Colonic mucosa (tissue), 4 donors: ENCODE measurements around the gene TSPAN3. TPM values are rescaled to one million over a fixed set of nuclear protein-coding genes. Genes with fewer than 3 reads are reported as not detected.

Experiments
- DNase-seq: peaks from one replicate; pipeline ENCODE4 v3.0.0-alpha.2; 2020
- H3K27ac ChIP-seq: fragments of 200-600 bp; one replicate; pipeline ENCODE4 v1.8.0; 2021
- H3K27me3 ChIP-seq: fragments of 200-600 bp; one replicate; pipeline ENCODE4 v1.8.0; 2021
- H3K36me3 ChIP-seq: fragments of 200-600 bp; one replicate; pipeline ENCODE4 v1.8.0; 2021
- H3K4me1 ChIP-seq: fragments of 200-600 bp; one replicate; pipeline ENCODE4 v1.8.0; 2021; ENCODE audit warnings: mild to moderate bottlenecking
- H3K4me3 ChIP-seq: fragments of 200-600 bp; one replicate; pipeline ENCODE4 v1.8.0; 2021
- H3K9ac ChIP-seq, 2 donors: one replicate each; pipeline ENCODE4 v1.7.0; 2013; ENCODE audit warnings: control low read depth in 2 of 2, low read depth in 2 of 2, low read length in 2 of 2
- H3K9me3 ChIP-seq: fragments of 200-600 bp; one replicate; pipeline ENCODE4 v1.8.0; 2021
- intact Hi-C: fragments of 100-400 bp; cut with DNase I; formaldehyde crosslinking; loops from one replicate; pipeline ENCODE4 v1.14.1; 2022
- total RNA-seq, 2 donors: library from RNA; stranded (reverse); fragmentation: NEBNext Ultra II Directional in 1 of 2; extraction: Animal tissue kit (Norgen Biotek cat#: 25700) in 1 of 2; gene quantifications; one replicate each; pipeline ENCODE4 v1.2.1, GENCODE V29; 2021
- TF ChIP-seq, protein P1 (sequence below): fragments of 200-600 bp; IDR thresholded peaks from one replicate; pipeline ENCODE4 v1.8.0; 2022; ENCODE audit warnings: antibody characterized with exemption, mild to moderate bottlenecking
- donor health status: healthy.
- donor health status: DM: no; HTN: no; CAD: no.
- donor health status: DM: no; HTN: no; CAD: no.

Gene TSPAN3
- total RNA-seq, 2 donors from 2014 or later = 594 to 841 TPM

- intact Hi-C loops = no loop called here
- Histone ChIP-seq H3K36me3 (no peaks in the 10 kb centered on the region), H3K27me3 (no peaks in the 10 kb centered on the region), H3K4me1 (peaks cover 5% of the 10 kb centered on the region), H3K9me3 (no peaks in the 10 kb centered on the region), H3K9ac (no peak overlapping the region), H3K4me3 (no peak overlapping the region), H3K27ac (no peak overlapping the region)
- TF ChIP-seq, protein P1, sequence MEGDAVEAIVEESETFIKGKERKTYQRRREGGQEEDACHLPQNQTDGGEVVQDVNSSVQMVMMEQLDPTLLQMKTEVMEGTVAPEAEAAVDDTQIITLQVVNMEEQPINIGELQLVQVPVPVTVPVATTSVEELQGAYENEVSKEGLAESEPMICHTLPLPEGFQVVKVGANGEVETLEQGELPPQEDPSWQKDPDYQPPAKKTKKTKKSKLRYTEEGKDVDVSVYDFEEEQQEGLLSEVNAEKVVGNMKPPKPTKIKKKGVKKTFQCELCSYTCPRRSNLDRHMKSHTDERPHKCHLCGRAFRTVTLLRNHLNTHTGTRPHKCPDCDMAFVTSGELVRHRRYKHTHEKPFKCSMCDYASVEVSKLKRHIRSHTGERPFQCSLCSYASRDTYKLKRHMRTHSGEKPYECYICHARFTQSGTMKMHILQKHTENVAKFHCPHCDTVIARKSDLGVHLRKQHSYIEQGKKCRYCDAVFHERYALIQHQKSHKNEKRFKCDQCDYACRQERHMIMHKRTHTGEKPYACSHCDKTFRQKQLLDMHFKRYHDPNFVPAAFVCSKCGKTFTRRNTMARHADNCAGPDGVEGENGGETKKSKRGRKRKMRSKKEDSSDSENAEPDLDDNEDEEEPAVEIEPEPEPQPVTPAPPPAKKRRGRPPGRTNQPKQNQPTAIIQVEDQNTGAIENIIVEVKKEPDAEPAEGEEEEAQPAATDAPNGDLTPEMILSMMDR = no peak
- peak; percentile 10 for DNase-seq
Observed at GRCh38 chr15:77026501-77027110, 44.3 kb downstream of the TSPAN3 start.

DNA sequence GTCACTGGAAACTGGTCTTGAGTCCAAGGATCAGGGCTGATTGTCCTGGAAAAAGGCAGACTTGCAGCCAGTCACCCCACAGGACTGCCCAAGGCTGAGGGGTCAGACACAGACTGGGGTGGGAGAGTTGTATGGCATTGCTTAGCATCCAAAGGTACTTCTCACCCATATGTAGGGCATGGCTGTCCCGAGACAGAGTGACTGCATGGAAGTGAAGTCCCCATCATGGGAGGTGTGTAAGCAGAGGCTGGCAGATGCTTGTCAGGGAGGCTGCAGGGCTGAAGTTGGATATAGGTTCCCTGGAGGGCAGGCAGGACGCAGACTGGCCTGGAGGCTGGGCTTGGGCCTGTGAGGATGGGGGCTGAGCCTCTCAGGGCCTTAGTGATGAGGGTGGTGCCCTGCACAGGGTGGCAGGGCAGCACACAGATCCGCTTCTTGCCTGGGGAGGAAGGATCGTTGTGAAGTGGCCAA lies 44.9 kb downstream of the TSPAN3 start:
- Histone ChIP-seq H3K27ac (no peak overlapping the region), H3K9ac (no peak overlapping the region)
- intact Hi-C loops = no loop called here

DNA sequence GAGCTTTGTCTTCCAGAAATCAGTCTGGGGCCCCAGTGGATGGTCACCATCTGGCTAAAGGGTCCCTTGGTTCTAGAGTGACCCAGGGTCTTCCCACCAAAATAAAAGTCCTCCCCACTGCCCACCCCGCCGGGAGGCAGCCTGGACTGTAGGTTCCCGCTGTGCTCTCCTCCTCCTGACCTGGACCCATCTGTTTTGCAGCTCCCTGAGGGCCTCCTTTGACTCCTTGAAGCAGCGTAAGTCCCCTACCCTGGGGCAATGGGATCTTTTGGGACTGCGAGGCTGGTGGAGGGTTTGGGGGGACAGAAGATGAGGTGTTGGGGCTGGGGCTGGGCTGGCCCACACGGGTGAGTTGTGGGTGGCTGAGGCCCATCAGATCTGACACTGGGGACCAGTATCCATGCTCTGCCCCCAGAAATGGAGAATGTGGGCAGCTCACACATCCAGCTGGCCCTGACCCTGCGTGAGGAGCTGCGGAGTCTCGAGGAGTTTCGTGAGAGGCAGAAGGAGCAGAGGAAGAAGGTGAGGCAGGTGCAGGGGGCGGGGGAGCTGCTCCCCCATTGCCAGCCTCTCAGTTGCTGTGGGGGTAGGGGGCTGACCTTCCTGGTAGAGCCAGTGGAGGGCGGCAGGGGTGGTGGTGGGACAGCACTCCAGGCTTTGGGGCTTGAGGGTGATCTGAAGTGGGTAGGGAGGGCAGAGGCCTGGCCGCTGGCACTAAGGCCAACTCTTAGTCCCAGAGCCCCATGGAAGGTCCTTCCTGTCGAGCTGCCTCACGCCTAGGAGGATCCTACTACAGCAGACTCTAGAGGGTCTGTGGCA lies 45.6 kb downstream of the TSPAN3 start:
- H3K27ac ChIP-seq = no peak overlapping the region
- peak; percentile 17 for DNase-seq
- no peak overlapping the region for H3K4me3 ChIP-seq
- H3K9me3 ChIP-seq = no peaks in the 10 kb centered on the region
- TF ChIP-seq, protein P1 = no peak
- intact Hi-C loops = no loop called here
- peaks cover 5% of the 10 kb centered on the region for H3K4me1 ChIP-seq
- H3K36me3 ChIP-seq = no peaks in the 10 kb centered on the region
- no peaks in the 10 kb centered on the region for H3K27me3 ChIP-seq
- H3K9ac ChIP-seq = no peak overlapping the region

More for the DNA sequence above, 44.9 kb downstream of the TSPAN3 start:
- TF ChIP-seq, protein P1 = no peak
- peak; percentile 15 for DNase-seq
- H3K4me1 ChIP-seq = peaks cover 5% of the 10 kb centered on the region
- H3K4me3 ChIP-seq = no peak overlapping the region
- H3K36me3 ChIP-seq = no peaks in the 10 kb centered on the region
- no peaks in the 10 kb centered on the region for H3K27me3 ChIP-seq
- H3K9me3 ChIP-seq = no peaks in the 10 kb centered on the region

- DNase-seq = peak; percentile 74
- Histone ChIP-seq H3K36me3 (no peaks in the 10 kb centered on the region), H3K9me3 (no peaks in the 10 kb centered on the region), H3K4me3 (no peak overlapping the region), H3K27me3 (no peaks in the 10 kb centered on the region), H3K9ac (no peak overlapping the region), H3K27ac (no peak overlapping the region), H3K4me1 (peaks cover 5% of the 10 kb centered on the region)
- intact Hi-C loops = loop anchor here (5.0 kb wide), 1 partner anchor 518 kb away; no protein-coding TSS in a partner anchor
- TF ChIP-seq, protein P1 = peak; percentile 95
Observed at GRCh38 chr15:77024273-77025082, 46.4 kb downstream of the TSPAN3 start.
